Stomach (tissue), 4 donors: ENCODE data around the gene ZNF106.

Source experiments
- CTCF ChIP-seq, 7 experiments: fragments of 450-650 bp in 4 of 7; fragments of 200-600 bp in 3 of 7; sonication (generic) in 3 of 7; IDR thresholded peaks; one replicate each; pipeline ENCODE4 v1.5.1; 2016 to 2019; ENCODE audit warnings: antibody characterized with exemption in 7 of 7, control low read depth in 2 of 7, mild to moderate bottlenecking in 1 of 7
- EP300 ChIP-seq: sonication (generic); formaldehyde crosslinking; IDR thresholded peaks from one replicate; pipeline ENCODE4 v1.6.1; 2017; ENCODE audit warnings: antibody characterized with exemption
- POLR2A ChIP-seq, 4 donors: fragments of 450-650 bp; IDR thresholded peaks; one replicate each; pipeline ENCODE4 v1.6.1; 2016; ENCODE audit warnings: antibody characterized with exemption in 4 of 4, control low read depth in 2 of 4, mild to moderate bottlenecking in 1 of 4, moderate library complexity in 1 of 4
- POLR2AphosphoS5 ChIP-seq, 3 donors: sonication (generic); formaldehyde crosslinking; IDR thresholded peaks; one replicate each; pipeline ENCODE4 v1.6.1; 2016; ENCODE audit warnings: antibody characterized with exemption in 3 of 3

GRCh38 chr15:42367041-42367440, 123.9 kb downstream of the ZNF106 start:
- TF ChIP-seq POLR2AphosphoS5 (IDR thresholded peaks at IDR 0.05) (no peak), POLR2A (IDR thresholded peaks at IDR 0.05) (no peak), CTCF (IDR thresholded peaks at IDR 0.05) (no peak), EP300 (no peak)
